ENCODE results near the gene FGD2. TPM values are rescaled to one million over a fixed set of nuclear protein-coding genes. Genes with fewer than 3 reads are reported as not detected.
A peak's percentile ranks its signal among the peaks of the same experiment; 100 is the strongest.

FGD2 gene
- total and polyA plus RNA-seq, 9 of the 15 experiments (the other 6 are each of a cell fraction or from before 2014, with no cell fraction given), result 0.09 TPM; not detected in 8

GRCh38 chr6:37051138-37052026 lies 45.9 kb downstream of the FGD2 start (continued):
- TF ChIP-seq MAX (CRISPR knock-in tag; IDR thresholded peaks at IDR 0.05), result peak; percentile 97
- no peak for TF ChIP-seq SNAPC5 (CRISPR knock-in tag; IDR thresholded peaks at IDR 0.05)
- peak; percentile 18; the same call in 1 of the 2 replicates for TF ChIP-seq ZBTB17 (CRISPR knock-in tag; IDR thresholded peaks at IDR 0.05)
- TF ChIP-seq NFIC (IDR thresholded peaks at IDR 0.05), result peak; percentile 52
- no peak for TF ChIP-seq ZC3H11A (IDR thresholded peaks at IDR 0.05; ENCODE audit: low read depth, low read length)
- no peak for TF ChIP-seq RBM15 (IDR thresholded peaks at IDR 0.05; ENCODE audit: insufficient read depth, low read length)
- TF ChIP-seq DDX20 (tag; IDR thresholded peaks at IDR 0.05; ENCODE audit: low read depth), result no peak
- no peak for TF ChIP-seq ZKSCAN1 (IDR thresholded peaks at IDR 0.05; ENCODE audit: low read depth, low read length)
- TF ChIP-seq CLOCK (CRISPR knock-in tag; IDR thresholded peaks at IDR 0.05; ENCODE audit: borderline replicate concordance), result 0 out of 2 replicates have a peak, but pooled peaks have one; percentile 7
- TF ChIP-seq POLR2B (IDR thresholded peaks at IDR 0.05; ENCODE audit: low read depth, partially characterized antibody), result no peak
- TF ChIP-seq EP400 (IDR thresholded peaks at IDR 0.05), result peak; percentile 85
- 0 out of 2 replicates have a peak, but pooled peaks have one; percentile 28 for TF ChIP-seq KAT8 (IDR thresholded peaks at IDR 0.05; ENCODE audit: low read depth)
- TF ChIP-seq KLF16 (IDR thresholded peaks at IDR 0.05), result no peak
- TF ChIP-seq POLR2AphosphoS5 (IDR thresholded peaks at IDR 0.05; ENCODE audit: control insufficient read depth, insufficient read depth, low read depth, low read length), result no peak
- no peak for TF ChIP-seq NFYB (IDR thresholded peaks at IDR 0.05; ENCODE audit: extremely low read depth, insufficient read length)
- TF ChIP-seq THAP7 (CRISPR knock-in tag; IDR thresholded peaks at IDR 0.05), result no peak
- TF ChIP-seq ZNF778 (CRISPR knock-in tag; IDR thresholded peaks at IDR 0.05), result no peak
- peak; percentile 33; the same call in 1 of the 2 replicates for TF ChIP-seq NR4A1 (CRISPR knock-in tag; IDR thresholded peaks at IDR 0.05)
- TF ChIP-seq NR4A1 (tag; IDR thresholded peaks at IDR 0.05), result peak; percentile 69
- no peak for TF ChIP-seq PURB (CRISPR knock-in tag; IDR thresholded peaks at IDR 0.05; ENCODE audit: low read depth)
- 0 out of 2 replicates have a peak, but pooled peaks have one; percentile 45 for TF ChIP-seq FOXO4 (CRISPR knock-in tag; IDR thresholded peaks at IDR 0.05)
- no peak for TF ChIP-seq ZNF24 (IDR thresholded peaks at IDR 0.05)
- peak; percentile 57; the same call in 1 of the 2 replicates for TF ChIP-seq HSF4 (CRISPR knock-in tag; IDR thresholded peaks at IDR 0.05; ENCODE audit: borderline replicate concordance)
- peak; percentile 22 to 66; a peak in 2 of 4 replicates for TF ChIP-seq HDAC1 (IDR thresholded peaks at IDR 0.05)
